ENCODE data around the gene ATG4B. TPM values are rescaled to one million over a fixed set of nuclear protein-coding genes. Genes with fewer than 3 reads are reported as not detected.

Gene ATG4B
- total RNA-seq, 1 experiment from 2014 or later: 70.9 TPM

- Mint-ChIP-seq H3K36me3 (ENCODE audit: insufficient read depth, unreplicated experiment) (peaks cover 57% of the 10 kb centered on the region), H3K9me3 (ENCODE audit: unreplicated experiment) (no peaks in the 10 kb centered on the region), H3K4me1 (ENCODE audit: insufficient read depth, unreplicated experiment) (peaks cover 9% of the 10 kb centered on the region), H3K4me3 (ENCODE audit: unreplicated experiment) (no peak overlapping the region), H3K27ac (ENCODE audit: low read depth, unreplicated experiment) (no peak overlapping the region), H3K27me3 (ENCODE audit: insufficient read depth, unreplicated experiment) (no peaks in the 10 kb centered on the region)
- POLR2A ChIA-PET: interaction anchor here (0.6 to 1.0 kb wide), 3 partner anchors 70 to 284 kb away, joined by 3 to 4 read pairs (median 3); partner anchors contain the start of genes D2HGDH and DTYMK
- CTCF ChIA-PET: interaction anchor here (0.6 kb wide), 1 partner anchor 34 kb away, joined by 3 read pairs; no protein-coding TSS in a partner anchor
- BruUV-seq (replicated peaks): no TSS peak
- no peak for TF ChIP-seq CTCF (IDR thresholded peaks at IDR 0.05; ENCODE audit: unreplicated experiment)
- DNase-seq (ENCODE audit: unreplicated experiment): no peak
- intact Hi-C loops (cut with micrococcal nuclease): no loop called here
These were observed 21.0 kb upstream of the ATG4B start for GRCh38 chr2:241616168-241617125.

- peak overlapping the region; percentile 49 for H3K27ac Mint-ChIP-seq (ENCODE audit: low read depth, unreplicated experiment)
- DNase-seq (ENCODE audit: unreplicated experiment): no peak
- no peak overlapping the region for H3K4me3 Mint-ChIP-seq (ENCODE audit: unreplicated experiment)
These were observed 19.9 kb upstream of the ATG4B start for GRCh38 chr2:241617431-241618154.

GRCh38 chr2:241618296-241618805 lies 19.1 kb upstream of the ATG4B start:
- no peak for TF ChIP-seq CTCF (IDR thresholded peaks at IDR 0.05; ENCODE audit: unreplicated experiment)
- ChIA-PET POLR2A (no interaction called here), CTCF (interaction anchor here (0.6 to 1.1 kb wide), 2 partner anchors 20 to 215 kb away, joined by 3 read pairs; no protein-coding TSS in a partner anchor)
- Mint-ChIP-seq H3K36me3 (ENCODE audit: insufficient read depth, unreplicated experiment) (peaks cover 64% of the 10 kb centered on the region), H3K27me3 (ENCODE audit: insufficient read depth, unreplicated experiment) (no peaks in the 10 kb centered on the region), H3K27ac (ENCODE audit: low read depth, unreplicated experiment) (no peak overlapping the region), H3K4me3 (ENCODE audit: unreplicated experiment) (no peak overlapping the region), H3K9me3 (ENCODE audit: unreplicated experiment) (no peaks in the 10 kb centered on the region), H3K4me1 (ENCODE audit: insufficient read depth, unreplicated experiment) (peaks cover 9% of the 10 kb centered on the region)
- intact Hi-C loops (cut with micrococcal nuclease): no loop called here
- no TSS peak for BruUV-seq (replicated peaks)
- DNase-seq (ENCODE audit: unreplicated experiment): no peak

More at GRCh38 chr2:241617431-241618154, 19.9 kb upstream of the ATG4B start:
- Mint-ChIP-seq H3K9me3 (ENCODE audit: unreplicated experiment) (no peaks in the 10 kb centered on the region), H3K36me3 (ENCODE audit: insufficient read depth, unreplicated experiment) (peaks cover 60% of the 10 kb centered on the region), H3K4me1 (ENCODE audit: insufficient read depth, unreplicated experiment) (peaks cover 9% of the 10 kb centered on the region), H3K27me3 (ENCODE audit: insufficient read depth, unreplicated experiment) (no peaks in the 10 kb centered on the region)
- POLR2A ChIA-PET: no interaction called here
- intact Hi-C loops (cut with micrococcal nuclease): no loop called here
- CTCF ChIA-PET: interaction anchor here (0.6 to 1.1 kb wide), 3 partner anchors 19 to 214 kb away, joined by 3 read pairs; no protein-coding TSS in a partner anchor
- TF ChIP-seq CTCF (IDR thresholded peaks at IDR 0.05; ENCODE audit: unreplicated experiment): no peak
- BruUV-seq (replicated peaks): no TSS peak

GRCh38 chr2:241618829-241619228 lies 18.7 kb upstream of the ATG4B start:
- H3K27me3 Mint-ChIP-seq (ENCODE audit: insufficient read depth, unreplicated experiment): no peaks in the 10 kb centered on the region
- H3K4me1 Mint-ChIP-seq (ENCODE audit: insufficient read depth, unreplicated experiment): peaks cover 9% of the 10 kb centered on the region
- H3K27ac Mint-ChIP-seq (ENCODE audit: low read depth, unreplicated experiment): peak overlapping the region; percentile 57
- H3K4me3 Mint-ChIP-seq (ENCODE audit: unreplicated experiment): no peak overlapping the region
- no peaks in the 10 kb centered on the region for H3K9me3 Mint-ChIP-seq (ENCODE audit: unreplicated experiment)
- ChIA-PET CTCF (no interaction called here), POLR2A (no interaction called here)
- no peak for DNase-seq (ENCODE audit: unreplicated experiment)
- intact Hi-C loops (cut with micrococcal nuclease): no loop called here
- TF ChIP-seq CTCF (IDR thresholded peaks at IDR 0.05; ENCODE audit: unreplicated experiment): no peak
- H3K36me3 Mint-ChIP-seq (ENCODE audit: insufficient read depth, unreplicated experiment): peaks cover 67% of the 10 kb centered on the region
- no TSS peak for BruUV-seq (replicated peaks)

Data from MCF 10A (cell line).